ENCODE measurements around the gene DLGAP4. TPM values are rescaled to one million over a fixed set of nuclear protein-coding genes. Genes with fewer than 3 reads are reported as not detected.

DLGAP4 gene
- total and polyA plus RNA-seq, 9 of the 15 experiments (the other 6 are each of a cell fraction or from before 2014, with no cell fraction given) = 0.31 to 34.1 (median 4.5) TPM

GRCh38 chr20:36460648-36461599 lies 154.8 kb downstream of the DLGAP4 start (continued):
- TF ChIP-seq COPS2 (conservative IDR thresholded peaks at IDR 0.05) (no peak), ELF2 (CRISPR knock-in tag; IDR thresholded peaks at IDR 0.05) (no peak), DMBX1 (CRISPR knock-in tag; IDR thresholded peaks at IDR 0.05; ENCODE audit: borderline replicate concordance) (peak; percentile 84), PCBP1 (IDR thresholded peaks at IDR 0.05; ENCODE audit: low read depth, low read length, poor library complexity, severe bottlenecking) (no peak), ARID2 (IDR thresholded peaks at IDR 0.05) (no peak), ID3 (CRISPR knock-in tag; IDR thresholded peaks at IDR 0.05) (no peak), ID3 (tag; IDR thresholded peaks at IDR 0.05) (peak; percentile 93), ZNF780A (CRISPR knock-in tag; IDR thresholded peaks at IDR 0.05) (no peak), NFRKB (IDR thresholded peaks at IDR 0.05; ENCODE audit: low read depth) (peak; percentile 68), ZNF263 (CRISPR knock-in tag; IDR thresholded peaks at IDR 0.05; ENCODE audit: borderline replicate concordance) (peak; percentile 93), KAT7 (CRISPR knock-in tag; IDR thresholded peaks at IDR 0.05; ENCODE audit: borderline replicate concordance) (no peak), MEF2D (tag; conservative IDR thresholded peaks at IDR 0.05; ENCODE audit: low read depth) (peak; percentile 58; the same call in 1 of the 2 replicates), PKNOX1 (IDR thresholded peaks at IDR 0.05) (no peak), TBP (optimal IDR thresholded peaks at IDR 0.05; ENCODE audit: low read depth, low read length) (peak; percentile 66), ZNF253 (CRISPR knock-in tag; conservative IDR thresholded peaks at IDR 0.05) (no peak), ZNF77 (CRISPR knock-in tag; IDR thresholded peaks at IDR 0.05) (no peak), ATF7 (IDR thresholded peaks at IDR 0.05) (no peak; the same call in 1 of the 2 replicates), CEBPZ (IDR thresholded peaks at IDR 0.05; ENCODE audit: borderline replicate concordance, low read depth, low read length) (no peak), XRCC3 (IDR thresholded peaks at IDR 0.05) (no peak), ZNF212 (CRISPR knock-in tag; IDR thresholded peaks at IDR 0.05) (0 out of 2 replicates have a peak, but pooled peaks have one; percentile 47), MCM5 (IDR thresholded peaks at IDR 0.05; ENCODE audit: low read depth) (no peak), E2F6 (IDR thresholded peaks at IDR 0.05; ENCODE audit: borderline replicate concordance in 1 of 2, extremely low read depth in 1 of 2, insufficient read depth in 1 of 2, insufficient read length in 1 of 2, low read depth in 1 of 2, low read length in 1 of 2, poor library complexity in 1 of 2, severe bottlenecking in 1 of 2) (peak; percentile 99), CBX3 (IDR thresholded peaks at IDR 0.05; ENCODE audit: borderline replicate concordance in 1 of 2, low read length in 2 of 2) (no peak; a peak in 1 of 3 replicates)

Data from K562 (cell line).